HFFc6 (cell line): ENCODE measurements around the gene MMP24. TPM values are rescaled to one million over a fixed set of nuclear protein-coding genes. Genes with fewer than 3 reads are reported as not detected.
"Not testable (repeated sequence)": the region's sequence is repeated elsewhere in the genome, so short reads cannot be mapped to it uniquely, and the experiment has no call there.

Experiments
- DNase-seq: peaks from one replicate; pipeline ENCODE4 v3.0.0-alpha.2; 2018
- H3K27ac Mint-ChIP-seq: 2 replicates; pipeline ENCODE4 v1.8.0; 2020; ENCODE audit warnings: mild to moderate bottlenecking, mixed read lengths
- H3K27me3 Mint-ChIP-seq: 2 replicates; pipeline ENCODE4 v1.8.0; 2021; ENCODE audit warnings: mild to moderate bottlenecking, moderate library complexity, mixed read lengths; ENCODE audit not compliant: insufficient read depth
- H3K36me3 Mint-ChIP-seq: 2 replicates; pipeline ENCODE4 v1.8.0; 2021; ENCODE audit warnings: low read depth, mixed read lengths
- H3K4me1 Mint-ChIP-seq: 2 replicates; pipeline ENCODE4 v1.8.0; 2020; ENCODE audit warnings: low read depth, mixed read lengths
- H3K4me3 Mint-ChIP-seq: 2 replicates; pipeline ENCODE4 v1.8.0; 2020; ENCODE audit warnings: mild to moderate bottlenecking, moderate library complexity, mixed read lengths
- H3K9me3 Mint-ChIP-seq: 2 replicates; pipeline ENCODE4 v1.8.0; 2020; ENCODE audit warnings: mild to moderate bottlenecking, mixed read lengths
- CTCF ChIP-seq: fragments of 200-600 bp; sonication (generic); IDR thresholded peaks from 2 replicates; pipeline ENCODE4 v1.5.0; 2021; ENCODE audit warnings: antibody characterized with exemption, mild to moderate bottlenecking
- long read RNA-seq: library from polyadenylated mRNA; unstranded; transcript quantifications from one replicate; pipeline ENCODE4 v2.0.0, GENCODE V29; 2019
- total RNA-seq, 6 experiments: library from RNA; stranded (reverse); fragmentation: NEBNext Ultra II Directional; extraction: Animal tissue kit (Norgen Biotek cat#: 25700); gene quantifications; 2 replicates in 1 of 6; 3 replicates in 5 of 6; pipeline ENCODE4 v1.2.3, GENCODE V29; 2021

Gene MMP24
- 1 to 10 TPM in 1 of 6 experiments, under 1 TPM in 5; 0.48 to 1.2 (median 0.65) TPM for total RNA-seq
- long read RNA-seq, partial matches to known transcripts = 0 of 26 reads
- long read RNA-seq, other reads (novel, unspliced or antisense) = 26 of 26 reads

- Mint-ChIP-seq H3K36me3 (peaks cover 4% of the 10 kb centered on the region; the same call in 1 of the 2 replicates), H3K4me3 (peak within 1 kb of the TSS; percentile 71), H3K4me1 (peaks cover 8% of the 10 kb centered on the region), H3K27ac (no peak within 1 kb of the TSS), H3K27me3 (peaks cover 19% of the 10 kb centered on the region), H3K9me3 (no peaks in the 10 kb centered on the region)
- no peak for DNase-seq
- TF ChIP-seq CTCF = no peak
These were observed at the start of gene MMP24 for GRCh38 chr20:35226126-35226883. TSS of gene MMP24 (plus strand) at chr20:35226690. CDS start at chr20:35226739, 49 bp downstream.

GRCh38 chr20:35179292-35180212, 46.9 kb upstream of the MMP24 start:
- no peak for DNase-seq
- Mint-ChIP-seq H3K27me3 (no peaks in the 10 kb centered on the region; the same call in 1 of the 2 replicates), H3K9me3 (no peaks in the 10 kb centered on the region), H3K27ac (no peak overlapping the region), H3K4me3 (no peak overlapping the region), H3K4me1 (peaks cover 8% of the 10 kb centered on the region), H3K36me3 (peaks cover 14% of the 10 kb centered on the region)
- no peak for TF ChIP-seq CTCF

- Mint-ChIP-seq H3K27ac (no peak overlapping the region), H3K9me3 (no peaks in the 10 kb centered on the region), H3K27me3 (peaks cover 3% of the 10 kb centered on the region), H3K36me3 (peaks cover 14% of the 10 kb centered on the region), H3K4me3 (no peak overlapping the region), H3K4me1 (peaks cover 8% of the 10 kb centered on the region)
- TF ChIP-seq CTCF = no peak
- no peak for DNase-seq
These were observed 46.2 kb upstream of the MMP24 start for GRCh38 chr20:35180266-35180665.

GRCh38 chr20:35181731-35182130, 44.8 kb upstream of the MMP24 start:
- DNase-seq = peak; percentile 25
- peaks cover 3% of the 10 kb centered on the region for H3K27me3 Mint-ChIP-seq
- H3K36me3 Mint-ChIP-seq = peaks cover 13% of the 10 kb centered on the region
- no peak overlapping the region for H3K4me3 Mint-ChIP-seq
- no peak overlapping the region for H3K27ac Mint-ChIP-seq
- TF ChIP-seq CTCF = no peak
- H3K9me3 Mint-ChIP-seq = no peaks in the 10 kb centered on the region
- peaks cover 8% of the 10 kb centered on the region for H3K4me1 Mint-ChIP-seq

- H3K27me3 Mint-ChIP-seq, H3K36me3 Mint-ChIP-seq, H3K9me3 Mint-ChIP-seq: not testable (repeated sequence)
These were observed 39.7 kb upstream of the MMP24 start for GRCh38 chr20:35186691-35187289.

More at GRCh38 chr20:35186691-35187289, 39.7 kb upstream of the MMP24 start:
- not testable (repeated sequence) for H3K4me1 Mint-ChIP-seq, H3K4me3 Mint-ChIP-seq, H3K27ac Mint-ChIP-seq, DNase-seq
